HG03457 (cell line): ENCODE data around the gene ACOT12.
"Not testable (repeated sequence)": the region's sequence is repeated elsewhere in the genome, so short reads cannot be mapped to it uniquely, and the experiment has no call there.

Source experiments
- ATAC-seq: cut with Tn5 transposase; IDR thresholded peaks from one replicate; pipeline ENCODE4 v1.9.1; 2021; ENCODE audit warnings: moderate number of reproducible peaks; ENCODE audit not compliant: unreplicated experiment

ACOT12 gene

GRCh38 chr5:81393783-81394718 lies at the start of gene ACOT12:
Gene ACOT12, minus strand, starts transcription at chr5:81394134. Its CDS starts 20 bp downstream, at chr5:81394114.
- no peak for ATAC-seq

- ATAC-seq, result no peak
Observed at GRCh38 chr5:81435023-81435422, 41.1 kb upstream of the ACOT12 start.

- ATAC-seq, result no peak
Observed at GRCh38 chr5:81429985-81430384, 36.1 kb upstream of the ACOT12 start.

- ATAC-seq, result no peak
Observed at GRCh38 chr5:81429363-81429762, 35.4 kb upstream of the ACOT12 start.

GRCh38 chr5:81428861-81429260 lies 34.9 kb upstream of the ACOT12 start:
- ATAC-seq, result no peak

GRCh38 chr5:81428446-81428845 lies 34.5 kb upstream of the ACOT12 start:
- no peak for ATAC-seq

- no peak for ATAC-seq
Observed at GRCh38 chr5:81427566-81427965, 33.6 kb upstream of the ACOT12 start.

GRCh38 chr5:81426359-81427030 lies 32.6 kb upstream of the ACOT12 start:
- ATAC-seq, result no peak

- no peak for ATAC-seq
Observed at GRCh38 chr5:81425569-81425968, 31.6 kb upstream of the ACOT12 start.

- no peak for ATAC-seq
Observed at GRCh38 chr5:81424728-81425127, 30.8 kb upstream of the ACOT12 start.

GRCh38 chr5:81422671-81423070 lies 28.7 kb upstream of the ACOT12 start:
- no peak for ATAC-seq

- no peak for ATAC-seq
Observed at GRCh38 chr5:81420039-81420667, 26.2 kb upstream of the ACOT12 start.

GRCh38 chr5:81418606-81419005 lies 24.7 kb upstream of the ACOT12 start:
- ATAC-seq, result no peak

GRCh38 chr5:81417052-81417451 lies 23.1 kb upstream of the ACOT12 start:
- ATAC-seq, result no peak

- ATAC-seq, result no peak
Observed at GRCh38 chr5:81409896-81410295, 16.0 kb upstream of the ACOT12 start.

GRCh38 chr5:81409361-81409760 lies 15.4 kb upstream of the ACOT12 start:
- ATAC-seq, result no peak

- no peak for ATAC-seq
Observed at GRCh38 chr5:81408496-81408895, 14.6 kb upstream of the ACOT12 start.

GRCh38 chr5:81407811-81408210 lies 13.9 kb upstream of the ACOT12 start:
- not testable (repeated sequence) for ATAC-seq

- ATAC-seq, result no peak
Observed at GRCh38 chr5:81405126-81405891, 11.4 kb upstream of the ACOT12 start.

GRCh38 chr5:81402192-81402930 lies 8.4 kb upstream of the ACOT12 start:
- ATAC-seq, result no peak
